IPS-18c (cell line): Measurements from ENCODE around the gene ZSWIM6.

Experiments used
- H3K4me3 ChIP-seq: 2 replicates; pipeline ENCODE4 v1.7.0; 2013; ENCODE audit warnings: low read depth, mild to moderate bottlenecking, low read length, moderate library complexity; ENCODE audit not compliant: insufficient read depth
- H3K9me3 ChIP-seq: one replicate; pipeline ENCODE4 v1.6.1; 2013; ENCODE audit warnings: mild to moderate bottlenecking, low read length, moderate library complexity; ENCODE audit not compliant: control insufficient read depth, insufficient read depth

ZSWIM6 gene

DNA sequence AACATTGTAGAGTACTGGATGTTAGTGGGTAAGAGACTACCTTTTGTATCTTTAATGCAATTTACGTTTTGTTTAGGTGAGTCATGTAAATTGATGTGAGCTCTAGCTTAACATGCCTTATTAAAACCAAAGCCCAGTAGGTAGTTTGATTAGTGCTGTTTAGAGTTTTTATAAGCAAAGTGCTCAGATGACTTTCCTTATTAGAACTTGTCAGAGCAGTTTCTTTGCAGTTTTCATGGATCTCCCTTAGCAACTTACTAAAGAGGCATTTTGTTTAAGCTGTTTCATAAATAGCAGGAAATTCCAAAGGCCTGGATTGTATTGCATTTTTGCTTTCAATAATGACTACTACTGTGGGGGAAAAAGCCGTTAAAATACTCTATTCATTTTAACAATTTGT, 14.5 kb downstream of the ZSWIM6 start:
- Histone ChIP-seq H3K9me3 (no peaks in the 10 kb centered on the region), H3K4me3 (no peak overlapping the region)

DNA sequence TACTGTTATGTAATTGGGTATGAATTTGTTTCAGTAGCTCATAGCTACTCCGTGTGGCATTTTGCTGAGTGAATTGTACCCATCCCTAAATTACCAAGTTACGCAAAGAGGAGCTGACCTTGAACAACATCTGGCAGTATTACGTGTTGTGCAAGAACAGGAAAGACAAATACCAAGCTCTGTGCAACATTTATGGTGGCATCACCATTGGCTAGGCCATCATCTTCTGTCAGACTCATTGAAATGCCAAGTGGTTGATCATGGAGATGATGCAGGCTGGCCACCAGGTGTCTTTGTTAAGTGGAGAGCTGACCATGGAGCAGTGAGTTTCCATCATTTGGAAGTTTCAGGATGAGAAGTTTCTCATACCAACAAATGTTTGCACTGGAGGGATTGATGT, 15.0 kb downstream of the ZSWIM6 start:
- Histone ChIP-seq H3K9me3 (no peaks in the 10 kb centered on the region), H3K4me3 (no peak overlapping the region)

DNA sequence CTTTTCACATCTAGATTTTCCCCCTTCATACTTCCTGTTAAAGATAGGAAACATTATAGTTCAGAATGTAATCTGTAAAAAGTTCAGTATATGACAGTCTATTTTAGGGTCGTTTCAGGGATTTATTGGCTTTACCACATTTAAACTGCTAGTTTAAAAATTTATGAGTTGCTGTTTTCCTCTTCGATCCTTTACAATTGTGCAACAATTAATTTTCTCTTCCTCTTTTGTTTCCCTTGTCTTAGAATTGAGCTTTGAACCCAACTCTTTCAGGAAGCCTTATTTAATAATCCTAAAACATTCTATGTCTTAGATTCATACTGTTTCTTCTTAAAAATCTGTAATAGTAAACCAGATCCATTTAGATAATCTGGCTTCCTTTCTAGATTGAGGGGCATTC, 16.4 kb downstream of the ZSWIM6 start:
- Histone ChIP-seq H3K4me3 (no peak overlapping the region), H3K9me3 (no peaks in the 10 kb centered on the region)

DNA sequence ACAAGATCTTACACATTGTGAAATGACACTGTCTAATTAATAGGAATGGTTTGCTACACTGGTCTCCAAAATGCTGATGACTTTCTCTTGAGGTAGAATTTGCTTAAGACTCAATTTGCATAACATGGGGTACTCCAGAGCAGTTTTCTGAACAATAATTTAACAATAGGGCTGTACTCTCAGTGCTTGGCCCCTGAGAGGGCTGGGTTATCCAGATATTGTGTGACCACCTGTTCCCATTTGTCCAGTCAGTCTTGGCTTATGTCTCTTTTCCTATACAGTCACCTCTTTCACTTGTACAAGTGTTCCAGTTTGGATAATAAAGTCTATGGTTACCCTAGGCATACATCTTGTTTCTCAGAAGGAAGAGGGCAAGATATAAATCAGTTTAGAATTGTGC, 17.9 kb downstream of the ZSWIM6 start:
- Histone ChIP-seq H3K9me3 (no peaks in the 10 kb centered on the region), H3K4me3 (no peak overlapping the region)

DNA sequence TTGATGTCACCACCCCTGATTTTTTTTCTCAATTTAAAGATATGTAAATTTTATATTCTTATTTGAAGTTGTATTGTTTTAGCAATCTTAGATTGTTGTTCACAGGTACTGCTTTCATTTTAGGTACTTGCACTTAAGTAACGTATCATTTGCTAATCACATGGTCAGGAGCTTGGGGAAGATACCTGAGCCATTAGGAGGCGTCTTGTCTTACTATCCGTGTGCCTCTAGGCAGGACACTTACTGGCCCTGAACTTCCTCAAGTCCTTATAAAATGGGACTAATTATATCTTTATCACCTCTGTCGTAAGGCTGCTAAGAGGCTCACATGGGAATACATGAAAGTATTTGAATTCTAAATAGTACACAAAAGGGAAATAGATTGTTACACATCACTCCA, 18.5 kb downstream of the ZSWIM6 start:
- H3K9me3 ChIP-seq: no peaks in the 10 kb centered on the region
- no peak overlapping the region for H3K4me3 ChIP-seq

DNA sequence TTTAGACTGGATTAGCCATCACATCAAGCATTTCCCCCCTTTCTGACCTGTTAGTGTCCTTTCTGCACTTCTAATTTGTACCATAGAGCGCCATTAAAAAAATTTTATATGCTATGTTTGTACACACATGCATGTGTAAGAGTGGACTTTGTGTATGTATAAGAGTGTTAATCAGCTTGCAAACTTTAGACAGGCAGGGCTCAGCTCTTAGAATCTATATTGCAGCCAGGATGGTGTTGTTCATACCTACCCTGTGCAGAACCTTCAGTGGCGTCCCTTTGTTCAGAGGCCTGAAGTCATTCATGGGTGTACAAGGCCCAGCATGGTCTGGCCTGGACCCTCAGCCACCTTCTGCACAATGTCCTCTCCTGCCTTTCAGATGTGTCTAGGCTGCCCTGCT, 19.7 kb downstream of the ZSWIM6 start:
- H3K9me3 ChIP-seq: no peaks in the 10 kb centered on the region
- H3K4me3 ChIP-seq: no peak overlapping the region

DNA sequence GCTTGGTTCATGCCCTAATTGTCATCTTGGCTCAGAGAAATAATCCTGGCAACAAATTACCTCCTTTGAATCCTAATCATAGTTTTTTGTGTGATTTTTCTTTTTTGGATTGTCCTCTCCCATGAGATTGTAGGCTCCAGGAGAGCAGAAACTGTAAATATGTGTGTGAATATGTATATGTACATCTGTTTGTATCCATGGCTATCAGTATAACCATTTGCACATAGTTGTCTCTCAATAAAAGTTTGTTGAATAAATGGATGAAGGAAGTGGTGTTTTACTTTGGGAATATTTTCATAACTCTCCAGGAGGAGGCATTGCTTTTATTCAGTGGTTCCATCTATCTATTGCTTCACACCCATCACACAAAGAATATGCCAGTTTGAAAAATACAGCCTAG, 20.1 kb downstream of the ZSWIM6 start:
- Histone ChIP-seq H3K9me3 (no peaks in the 10 kb centered on the region), H3K4me3 (no peak overlapping the region)

DNA sequence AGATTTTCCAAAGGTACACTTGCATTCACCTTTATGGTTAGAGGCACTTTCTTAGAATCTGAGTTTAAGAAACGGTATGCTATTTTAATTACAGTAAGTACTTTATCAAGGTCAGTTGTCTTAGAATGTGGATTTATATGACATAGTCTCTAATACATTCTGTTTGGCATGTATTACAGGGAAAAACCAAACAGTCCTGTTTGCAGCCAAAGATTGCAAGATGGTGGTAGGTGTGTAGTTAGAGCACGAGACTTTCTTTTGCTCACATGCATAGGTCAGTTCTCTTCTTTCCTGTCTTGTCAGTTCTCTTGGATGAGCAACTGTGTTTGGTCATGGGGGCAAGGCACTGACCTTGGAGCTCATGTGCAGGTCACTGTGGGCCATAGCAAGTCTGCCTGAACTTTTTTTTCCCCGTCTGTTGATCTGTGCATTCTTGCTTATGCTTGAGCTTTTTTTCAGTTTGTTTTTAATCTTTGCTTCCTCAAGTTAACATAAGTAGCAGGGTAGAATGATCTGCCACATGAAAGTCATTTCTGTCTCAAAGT, 20.6 kb downstream of the ZSWIM6 start:
- H3K9me3 ChIP-seq: no peaks in the 10 kb centered on the region
- no peak overlapping the region for H3K4me3 ChIP-seq

DNA sequence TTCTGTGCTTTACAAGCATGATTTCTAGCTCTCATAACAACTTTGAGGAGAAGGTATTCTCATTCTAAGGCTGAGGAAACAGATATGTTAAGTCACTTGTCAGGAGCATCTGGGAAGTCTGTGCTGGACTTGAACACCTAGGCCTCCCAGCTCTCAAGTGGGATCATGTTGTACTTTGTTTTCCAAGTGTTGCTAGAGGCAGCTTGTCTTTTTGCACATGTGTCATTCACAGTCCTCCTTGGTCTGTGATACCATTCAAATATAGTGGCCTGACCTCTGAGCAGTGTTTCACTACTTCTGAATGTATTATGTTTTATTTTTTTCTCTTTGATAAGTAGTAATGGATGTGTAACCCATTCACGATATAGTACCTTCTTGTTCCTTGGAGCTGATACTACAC, 21.2 kb downstream of the ZSWIM6 start:
- H3K4me3 ChIP-seq: no peak overlapping the region
- no peaks in the 10 kb centered on the region for H3K9me3 ChIP-seq

DNA sequence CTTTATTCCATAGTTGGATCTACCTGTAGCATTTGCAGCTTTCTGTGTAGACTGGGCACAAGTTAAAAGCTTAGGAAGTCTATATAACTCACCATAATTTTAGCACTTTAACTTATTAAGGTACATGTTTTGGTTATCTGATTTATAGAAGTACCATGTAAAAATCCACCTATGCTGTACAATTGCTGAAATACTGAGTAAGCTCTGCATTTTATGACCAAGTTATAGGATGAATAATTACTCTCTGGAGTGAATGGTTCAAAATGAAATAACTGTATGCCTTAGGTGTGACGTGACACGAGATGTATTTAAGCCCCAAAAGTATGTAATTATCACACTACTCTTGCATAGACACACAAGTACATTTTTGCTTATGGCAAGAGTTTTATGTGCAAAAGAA, 22.1 kb downstream of the ZSWIM6 start:
- Histone ChIP-seq H3K9me3 (no peaks in the 10 kb centered on the region), H3K4me3 (no peak overlapping the region)

DNA sequence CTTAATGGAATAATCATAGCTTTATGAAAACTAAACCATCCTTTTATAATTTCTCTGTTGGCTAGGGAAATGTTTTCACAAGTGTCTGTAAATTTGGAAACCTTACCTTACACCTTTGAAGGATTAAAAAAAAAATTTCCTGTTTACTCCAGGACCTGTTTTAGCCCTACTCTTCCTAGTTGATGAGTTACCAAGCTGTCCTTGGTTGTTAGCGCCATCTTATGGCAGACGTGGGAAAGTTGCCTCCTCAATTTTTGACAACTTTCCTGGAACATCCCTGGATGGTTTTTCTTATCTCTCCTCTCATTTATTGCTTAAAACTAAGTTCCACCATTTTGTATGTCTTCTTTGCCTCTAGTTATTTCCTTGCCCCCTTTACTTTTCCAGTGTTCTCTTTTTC, 25.7 kb downstream of the ZSWIM6 start:
- H3K4me3 ChIP-seq: no peak overlapping the region

DNA sequence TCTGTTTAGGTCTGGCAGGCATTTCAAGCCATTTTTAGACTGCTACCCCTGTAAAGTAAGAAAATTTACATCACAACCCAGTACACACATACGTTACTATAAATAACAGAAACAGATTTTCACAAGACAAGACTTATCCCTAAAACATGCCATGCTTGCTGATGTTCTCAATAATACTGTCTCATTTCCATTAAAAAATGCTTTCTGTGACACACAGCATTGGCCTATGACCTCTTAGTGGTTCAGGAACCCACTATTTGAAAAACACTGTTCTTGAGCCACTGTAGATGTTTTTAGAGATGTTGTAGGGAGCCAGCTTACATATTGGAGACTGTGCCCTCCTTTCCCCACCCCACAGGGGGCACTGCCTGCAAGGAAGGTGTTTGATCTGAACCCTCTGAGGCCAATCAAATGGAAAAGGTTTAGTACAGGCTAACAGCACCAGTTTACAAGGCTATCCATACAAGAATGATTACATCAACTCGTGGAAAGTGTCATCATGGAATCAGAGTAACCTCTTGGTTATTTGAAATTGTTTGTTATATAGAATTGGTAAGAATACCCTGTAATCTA, 30.8 kb downstream of the ZSWIM6 start:
- no peaks in the 10 kb centered on the region for H3K9me3 ChIP-seq
- no peak overlapping the region for H3K4me3 ChIP-seq

More for the DNA sequence above, 25.7 kb downstream of the ZSWIM6 start:
- no peaks in the 10 kb centered on the region for H3K9me3 ChIP-seq

DNA sequence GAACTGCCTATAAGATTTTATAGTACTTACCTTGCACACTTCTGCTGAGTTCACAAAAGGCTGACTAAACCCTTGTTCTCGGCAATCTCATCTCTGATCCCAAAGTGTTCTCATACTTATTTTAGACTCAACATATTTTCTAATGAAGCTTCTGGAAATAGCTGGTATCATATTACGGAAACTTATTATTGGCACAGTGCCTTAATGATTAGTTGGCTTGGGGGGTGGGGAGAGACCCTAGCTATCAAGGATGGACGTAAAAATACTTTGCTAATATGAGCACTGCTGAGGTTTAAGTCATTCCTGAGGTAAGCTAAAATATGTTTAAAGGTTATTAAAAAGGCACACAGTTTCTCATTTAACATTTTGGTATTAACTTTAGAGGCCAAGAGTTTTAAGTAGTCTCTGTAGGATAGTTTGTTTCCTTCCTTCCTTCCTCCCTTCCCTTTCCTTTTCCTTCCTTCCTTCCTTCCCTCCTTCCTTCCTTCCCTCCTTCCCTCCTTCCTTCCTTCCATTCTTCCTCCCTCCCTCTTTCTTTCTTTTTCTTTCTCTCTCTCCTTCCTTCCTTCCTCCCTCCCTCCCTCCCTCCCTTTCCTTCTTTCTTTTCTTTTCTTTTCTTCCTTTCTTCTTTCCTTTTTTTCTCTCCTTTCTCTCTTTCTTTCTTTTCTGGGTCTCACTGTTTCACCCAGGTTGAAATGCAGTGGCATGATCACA, 31.5 kb downstream of the ZSWIM6 start:
- H3K9me3 ChIP-seq: no peaks in the 10 kb centered on the region

DNA sequence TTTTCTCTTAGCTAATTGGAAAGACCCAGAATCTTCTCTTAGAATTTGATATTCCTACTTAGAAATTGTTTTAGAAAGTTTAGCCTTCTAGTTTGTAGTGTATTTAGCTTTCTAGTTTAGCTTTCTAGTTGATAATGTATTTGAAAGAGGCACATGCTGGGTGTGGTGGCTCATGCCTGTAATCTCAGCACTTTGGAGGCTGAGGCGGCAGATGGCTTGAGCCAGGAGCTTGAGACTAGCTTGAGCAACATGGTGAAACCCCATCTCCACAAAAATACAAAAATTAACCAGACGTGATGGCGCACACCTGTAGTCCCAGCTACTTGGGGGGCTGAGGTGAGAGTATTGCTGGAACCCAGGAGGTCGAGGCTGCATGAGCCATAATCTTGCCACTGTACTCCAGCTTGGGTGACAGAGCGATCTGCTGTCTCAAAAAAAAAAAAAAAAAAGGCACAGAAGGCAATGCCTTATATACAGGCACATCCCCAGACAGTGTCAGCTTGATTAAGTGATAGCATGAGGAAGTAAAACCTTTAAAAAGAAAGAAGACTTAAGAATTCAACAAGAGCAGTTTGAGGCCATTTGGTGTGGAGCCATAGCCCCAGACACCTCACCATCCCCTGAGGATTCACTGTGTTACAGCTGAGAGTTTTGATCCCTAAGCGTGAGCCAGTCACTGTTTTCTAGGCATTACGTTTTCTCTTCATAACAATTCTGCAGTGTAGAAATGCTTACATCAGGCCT, 34.6 kb downstream of the ZSWIM6 start:
- Histone ChIP-seq H3K9me3 (no peaks in the 10 kb centered on the region), H3K4me3 (no peak overlapping the region)

More for the DNA sequence above, 31.5 kb downstream of the ZSWIM6 start:
- H3K4me3 ChIP-seq: no peak overlapping the region

DNA sequence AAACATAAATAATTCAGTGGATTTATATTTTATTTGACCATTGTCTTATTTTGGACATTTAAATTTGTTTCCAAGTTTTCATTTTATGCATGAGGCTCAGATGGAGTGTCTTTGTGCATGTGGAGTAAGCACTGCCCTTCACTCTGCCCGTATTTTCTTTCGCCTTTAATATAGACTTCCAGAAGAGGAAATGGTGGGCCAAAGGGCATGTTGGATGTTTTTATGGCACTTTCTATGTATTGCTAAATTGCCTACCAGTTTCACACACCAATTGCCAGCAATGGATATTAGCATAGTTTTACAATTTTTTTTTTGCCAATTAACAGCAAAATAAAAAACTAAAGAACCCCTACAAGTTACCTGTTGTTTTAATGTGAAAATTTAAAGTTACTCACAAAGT, 38.4 kb downstream of the ZSWIM6 start:
- H3K4me3 ChIP-seq: no peak overlapping the region
- H3K9me3 ChIP-seq: no peaks in the 10 kb centered on the region

DNA sequence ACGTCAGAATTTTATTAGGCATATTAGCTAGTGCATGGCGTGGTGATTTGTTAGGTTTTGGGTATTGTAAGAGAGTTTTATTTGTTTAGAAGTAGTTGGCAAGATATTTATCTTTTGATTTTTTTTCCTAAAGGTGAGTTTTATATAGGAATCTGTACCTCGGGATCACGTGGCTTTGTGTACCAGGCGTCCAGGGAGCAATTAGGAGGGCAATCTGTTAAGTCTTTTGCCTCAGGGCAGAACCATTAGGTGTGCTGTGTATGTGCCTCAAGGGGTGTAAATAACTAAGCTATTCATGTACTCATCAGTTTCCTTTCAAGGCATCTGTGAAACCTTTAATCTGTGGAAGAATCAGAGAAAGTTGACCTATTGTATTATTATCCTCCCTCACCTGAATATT, 39.4 kb downstream of the ZSWIM6 start:
- no peak overlapping the region for H3K4me3 ChIP-seq
- no peaks in the 10 kb centered on the region for H3K9me3 ChIP-seq

DNA sequence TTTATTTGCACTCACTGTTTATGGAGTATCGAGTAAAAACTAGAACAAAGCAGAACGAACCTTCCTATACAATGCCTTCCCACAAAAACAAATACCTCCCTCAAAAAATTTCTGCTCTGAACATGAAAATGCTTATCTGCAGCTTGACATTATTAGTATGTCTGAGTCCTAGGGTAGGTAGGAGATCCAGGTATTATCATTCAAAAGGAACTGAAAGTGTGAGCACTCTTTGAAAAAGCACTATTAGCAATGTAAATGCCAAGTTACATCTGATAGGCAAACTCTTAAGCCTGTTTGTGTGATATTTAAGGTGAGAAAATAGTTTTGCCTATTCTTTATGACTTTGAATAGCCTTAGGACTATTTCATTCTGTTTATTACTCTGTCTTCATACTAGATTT, 47.6 kb downstream of the ZSWIM6 start:
- no peak overlapping the region for H3K4me3 ChIP-seq

DNA sequence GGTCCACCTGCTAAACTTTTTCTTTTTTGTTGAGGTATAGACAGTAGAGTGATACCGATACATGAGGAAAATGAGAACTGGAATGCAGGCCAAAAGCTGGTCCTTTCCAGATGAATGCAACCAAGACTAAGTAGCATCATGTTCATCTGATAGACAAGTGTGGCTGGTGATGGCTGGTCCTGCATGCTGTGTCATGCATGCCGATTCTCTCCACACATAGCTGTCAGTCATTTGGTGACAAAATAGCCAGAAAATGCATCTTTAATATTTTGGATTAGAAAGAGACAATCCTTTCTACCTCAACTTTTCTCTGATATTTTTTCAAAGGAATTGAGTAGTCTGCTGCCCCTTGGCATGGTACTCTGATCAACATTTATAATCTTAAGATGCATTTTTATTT, 49.9 kb downstream of the ZSWIM6 start:
- Histone ChIP-seq H3K9me3 (no peaks in the 10 kb centered on the region), H3K4me3 (no peak overlapping the region)

More for the DNA sequence above, 47.6 kb downstream of the ZSWIM6 start:
- H3K9me3 ChIP-seq: no peaks in the 10 kb centered on the region
